ENCODE measurements around the gene CAST. TPM values are rescaled to one million over a fixed set of nuclear protein-coding genes. Genes with fewer than 3 reads are reported as not detected.
"Not testable (repeated sequence)": the region's sequence is repeated elsewhere in the genome, so short reads cannot be mapped to it uniquely, and the experiment has no call there.

CAST gene, protein sequence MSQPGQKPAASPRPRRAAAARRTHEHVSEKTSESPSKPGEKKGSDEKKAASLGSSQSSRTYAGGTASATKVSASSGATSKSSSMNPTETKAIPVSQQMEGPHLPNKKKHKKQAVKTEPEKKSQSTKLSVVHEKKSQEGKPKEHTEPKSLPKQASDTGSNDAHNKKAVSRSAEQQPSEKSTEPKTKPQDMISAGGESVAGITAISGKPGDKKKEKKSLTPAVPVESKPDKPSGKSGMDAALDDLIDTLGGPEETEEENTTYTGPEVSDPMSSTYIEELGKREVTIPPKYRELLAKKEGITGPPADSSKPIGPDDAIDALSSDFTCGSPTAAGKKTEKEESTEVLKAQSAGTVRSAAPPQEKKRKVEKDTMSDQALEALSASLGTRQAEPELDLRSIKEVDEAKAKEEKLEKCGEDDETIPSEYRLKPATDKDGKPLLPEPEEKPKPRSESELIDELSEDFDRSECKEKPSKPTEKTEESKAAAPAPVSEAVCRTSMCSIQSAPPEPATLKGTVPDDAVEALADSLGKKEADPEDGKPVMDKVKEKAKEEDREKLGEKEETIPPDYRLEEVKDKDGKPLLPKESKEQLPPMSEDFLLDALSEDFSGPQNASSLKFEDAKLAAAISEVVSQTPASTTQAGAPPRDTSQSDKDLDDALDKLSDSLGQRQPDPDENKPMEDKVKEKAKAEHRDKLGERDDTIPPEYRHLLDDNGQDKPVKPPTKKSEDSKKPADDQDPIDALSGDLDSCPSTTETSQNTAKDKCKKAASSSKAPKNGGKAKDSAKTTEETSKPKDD
- 161 TPM for polyA plus RNA-seq (2013, experiment 1 of 2; ENCODE audit: insufficient read length)
- polyA plus RNA-seq (2013, experiment 2 of 2; ENCODE audit: insufficient read length), result 174 TPM

DNA sequence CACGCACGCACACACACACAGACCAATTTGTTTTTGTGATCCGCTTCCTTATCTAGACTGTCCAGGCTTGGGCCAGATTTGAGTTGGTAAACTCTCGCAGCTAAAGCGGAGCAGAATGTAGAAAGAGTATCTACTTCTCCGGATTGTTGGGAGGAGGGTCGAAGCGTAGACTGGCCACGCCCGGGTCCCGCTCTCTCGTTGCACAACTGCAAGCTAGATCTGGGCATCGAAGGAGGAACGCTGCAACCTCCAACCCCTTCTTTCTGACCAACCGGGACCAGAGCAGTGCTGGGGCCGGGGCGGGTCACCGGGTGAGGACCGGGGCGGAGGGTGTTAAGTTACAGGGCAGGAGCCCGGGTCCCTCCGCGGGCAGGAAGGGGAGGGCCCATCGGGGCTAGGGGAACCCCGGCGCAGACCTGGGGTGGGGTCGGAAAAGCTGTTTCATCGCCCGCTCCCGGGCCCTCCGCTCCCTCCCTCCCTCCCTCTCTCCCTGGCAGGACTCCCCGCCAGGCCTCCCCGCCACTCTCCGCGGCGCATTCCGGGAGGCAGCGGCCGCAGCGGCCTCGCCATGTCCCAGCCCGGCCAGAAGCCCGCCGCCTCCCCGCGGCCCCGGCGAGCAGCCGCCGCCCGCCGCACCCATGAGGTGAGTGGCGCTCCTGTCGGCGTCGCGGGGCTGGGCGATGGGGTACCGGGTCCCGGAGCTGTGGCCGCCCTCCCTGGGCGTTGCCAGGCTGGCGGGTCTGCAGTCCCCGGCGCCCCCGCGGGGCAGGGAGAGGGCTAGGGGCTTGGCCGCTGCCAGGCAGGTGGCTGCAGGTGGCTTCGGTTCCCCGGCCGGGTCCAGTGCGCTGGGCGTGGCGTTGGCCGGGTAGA, at the start of gene CAST:
TSS of gene CAST (plus strand) at position 522 of the 870 bp plus-strand sequence. CDS start at position 569, 47 bp downstream.
- DNase-seq, result peak; percentile 92

DNA sequence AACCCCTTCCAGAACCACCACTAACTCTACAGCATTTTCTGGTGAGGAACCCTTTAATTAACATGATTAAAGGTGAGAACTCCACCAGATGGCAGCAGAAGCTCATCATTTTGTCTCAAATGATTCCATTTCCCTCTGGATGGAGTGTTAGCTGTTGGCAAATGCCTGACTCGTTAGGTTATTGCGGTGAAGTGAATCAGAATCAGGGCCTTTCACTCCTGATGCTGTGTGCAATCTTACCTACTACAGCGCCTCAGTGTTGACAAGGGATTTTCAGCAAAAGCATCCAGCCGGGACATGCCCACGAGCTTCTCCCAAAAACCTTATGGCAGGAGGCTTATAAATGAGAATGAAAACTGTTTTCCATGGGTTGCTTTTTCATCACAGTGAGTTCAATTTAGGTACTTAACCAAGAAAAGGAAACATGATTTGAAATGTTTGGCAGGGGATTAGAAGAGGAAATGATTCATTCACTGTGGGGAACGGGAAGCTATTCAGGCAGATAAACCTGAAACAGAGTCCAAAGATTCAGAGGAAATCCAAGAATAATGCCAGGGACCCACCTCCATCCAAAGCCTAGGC, 48.0 kb upstream of the CAST start:
- peak; percentile 92 for DNase-seq

DNA sequence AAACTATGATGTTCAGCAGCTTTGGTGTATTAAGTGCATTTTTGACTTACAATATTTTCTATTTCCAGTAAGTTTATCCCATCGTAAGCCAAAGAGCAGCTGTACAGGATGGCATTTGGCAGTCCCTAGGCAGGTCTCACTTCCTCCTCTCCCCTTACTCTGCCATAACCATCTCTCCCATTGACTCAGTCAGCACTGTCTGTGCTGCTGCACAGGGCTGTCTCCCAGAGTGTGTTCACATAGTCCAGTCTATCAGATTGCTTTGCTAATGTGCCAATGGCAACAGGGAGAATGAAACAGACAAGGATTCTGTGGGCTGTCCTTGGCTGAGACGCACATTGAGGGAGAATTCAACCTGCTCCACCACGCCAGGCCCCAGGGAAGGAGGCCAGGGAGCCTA, 47.0 kb upstream of the CAST start:
- DNase-seq, result no peak

DNA sequence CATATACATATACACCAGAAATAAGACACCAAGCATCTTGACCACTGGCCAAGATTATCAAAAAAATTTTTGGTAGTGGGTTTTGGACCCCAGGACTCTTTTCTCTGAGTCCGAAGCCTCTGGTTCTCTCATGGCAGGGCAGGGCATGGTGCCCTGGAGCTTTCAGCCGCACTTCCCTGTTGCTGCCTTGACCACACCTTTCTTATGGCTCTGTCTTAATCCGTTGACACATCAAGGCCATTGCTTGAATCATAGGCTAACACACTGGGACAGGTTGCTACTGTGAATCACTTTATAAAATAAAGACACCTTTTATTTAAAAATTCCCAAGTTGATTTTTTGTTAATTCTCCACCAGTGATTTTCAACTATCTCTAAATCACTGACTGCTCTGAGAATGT, 45.4 kb upstream of the CAST start:
- DNase-seq, result no peak

DNA sequence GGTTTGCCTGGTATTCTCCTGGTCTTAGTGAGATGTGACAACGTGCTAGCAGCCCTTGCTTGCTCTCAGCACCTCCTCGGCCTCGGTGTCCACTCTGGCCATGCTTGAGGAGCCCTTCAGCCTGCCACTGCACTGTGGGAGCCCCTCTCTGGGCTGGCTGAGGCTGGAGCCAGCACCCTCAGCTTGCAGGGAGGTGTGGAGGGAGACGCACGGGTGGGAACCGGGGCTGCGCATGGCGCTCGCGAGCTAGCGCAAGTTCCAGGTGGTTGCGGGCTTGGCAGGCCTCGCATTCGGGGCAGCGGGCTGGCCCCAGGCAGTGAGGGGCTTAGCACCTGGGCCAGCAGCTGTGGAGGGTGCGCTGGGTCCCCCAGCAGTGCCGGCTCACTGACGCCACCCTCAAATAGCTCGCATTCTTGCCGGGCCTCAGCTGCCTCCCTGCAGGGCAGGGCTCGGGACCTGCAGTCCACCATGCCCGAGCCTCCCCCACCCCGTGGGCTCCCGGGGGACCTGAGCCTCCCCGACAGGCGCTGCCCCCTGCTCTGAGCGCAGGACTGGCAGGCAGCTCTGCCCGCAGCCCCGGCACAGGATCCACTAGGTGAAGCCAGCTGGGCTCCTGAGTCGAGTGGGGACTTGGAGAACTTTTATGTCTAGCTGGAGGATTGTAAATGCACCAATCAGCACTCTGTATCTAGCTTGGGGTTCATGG, 43.7 kb upstream of the CAST start:
- not testable (repeated sequence) for DNase-seq

DNA sequence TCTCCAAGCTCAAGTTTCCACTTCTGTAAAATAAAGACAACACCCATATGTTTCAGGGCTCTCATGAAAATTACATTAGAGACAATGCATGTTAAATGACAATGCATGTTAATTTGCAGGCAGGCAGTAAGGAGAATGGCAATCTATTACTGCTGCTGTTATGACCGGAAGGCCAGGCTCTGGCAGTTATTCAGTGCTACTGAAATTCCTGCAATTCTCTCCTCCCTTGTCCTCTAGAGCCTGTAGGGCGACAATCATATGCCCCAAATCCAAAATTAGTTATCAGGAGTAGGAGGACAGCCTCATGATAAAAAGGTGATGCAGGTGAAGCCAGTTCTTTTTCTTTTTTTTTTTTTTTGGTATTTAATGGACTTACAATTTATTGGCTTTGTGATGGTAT, 42.2 kb upstream of the CAST start:
- DNase-seq, result no peak

DNA sequence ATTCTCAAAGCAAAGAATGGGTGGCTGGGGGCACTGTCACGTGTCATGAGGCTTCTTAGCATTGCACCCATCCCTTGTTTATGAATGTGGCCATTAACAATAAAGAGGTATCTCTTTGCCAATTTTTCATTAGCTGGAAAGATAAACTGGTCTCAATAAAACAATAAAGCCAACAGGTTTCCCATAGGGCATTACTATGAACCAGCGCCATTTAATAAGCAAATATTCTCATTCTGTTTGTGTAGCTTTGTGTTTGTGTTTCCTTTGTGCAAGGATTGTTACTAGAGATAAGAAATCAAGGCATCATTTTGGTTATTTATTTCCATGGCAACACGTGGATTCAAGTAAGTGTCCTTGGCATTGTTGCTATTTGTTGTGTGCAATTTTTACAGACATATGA, 37.6 kb upstream of the CAST start:
- DNase-seq, result no peak

DNA sequence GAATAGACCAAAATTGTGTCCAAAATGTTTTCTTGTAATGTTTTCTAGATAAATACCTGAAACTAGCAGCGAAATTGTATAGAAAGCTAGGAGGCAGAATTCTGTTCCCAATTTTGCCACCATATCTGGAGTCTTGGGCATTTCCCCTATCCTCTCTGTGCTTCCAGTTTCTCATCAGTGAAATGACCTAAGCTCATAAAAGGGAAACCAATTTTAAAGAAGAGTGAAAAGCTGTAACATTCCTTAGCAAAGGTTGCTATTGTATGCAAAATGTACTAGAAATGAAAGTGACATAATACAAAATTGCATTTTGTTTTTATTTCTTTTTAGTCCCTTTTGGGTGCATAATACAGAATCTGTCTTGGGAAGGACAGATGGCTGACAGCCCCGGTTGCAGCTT, 36.8 kb upstream of the CAST start:
- DNase-seq, result no peak

DNA sequence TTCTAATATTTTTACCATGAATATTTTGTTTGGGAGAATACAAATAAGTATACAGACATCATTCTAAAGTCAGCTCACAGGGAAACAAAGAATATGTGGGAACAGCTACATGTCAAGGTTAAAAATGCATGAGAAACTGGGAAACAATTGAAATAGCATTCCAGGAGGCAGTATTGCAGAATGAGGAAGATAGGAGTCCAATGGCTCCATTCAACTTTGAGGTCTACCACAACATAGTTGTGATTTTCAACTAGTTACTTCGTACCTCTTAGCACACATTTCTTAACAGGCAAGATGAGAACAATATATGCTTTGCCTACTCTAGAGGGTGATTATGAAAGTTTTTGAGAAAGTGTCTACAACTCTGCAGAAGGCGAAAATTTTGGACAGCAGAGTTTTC, 35.2 kb upstream of the CAST start:
- DNase-seq, result peak; percentile 95

DNA sequence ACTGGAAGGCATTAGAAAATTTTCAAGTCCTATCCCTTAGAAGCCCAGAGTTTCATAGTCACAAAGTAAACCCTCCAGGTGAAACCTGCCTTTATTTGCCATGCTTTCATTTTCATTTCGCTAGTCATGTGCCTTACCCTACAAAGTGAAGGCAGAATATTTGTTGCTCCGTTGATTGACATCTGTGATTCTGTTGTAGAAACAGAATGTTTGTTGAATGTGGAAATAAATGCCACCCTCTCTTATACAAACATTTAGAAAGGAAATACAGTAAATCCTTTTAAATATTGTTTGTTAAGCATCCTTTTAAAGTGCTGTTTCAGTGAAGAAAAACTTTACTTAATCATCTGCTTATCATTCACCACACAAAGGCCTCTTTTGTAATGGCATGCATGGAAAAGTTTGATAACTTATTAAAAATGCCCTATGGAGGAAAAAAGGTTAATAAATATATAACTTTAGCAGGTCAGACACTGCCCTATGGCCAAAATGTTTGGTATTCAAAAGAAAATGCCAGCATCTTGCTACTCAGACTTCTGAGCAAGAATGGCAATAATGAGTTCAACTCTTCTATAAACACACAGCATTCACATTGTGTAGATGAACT, 34.3 kb upstream of the CAST start:
- no peak for DNase-seq

DNA sequence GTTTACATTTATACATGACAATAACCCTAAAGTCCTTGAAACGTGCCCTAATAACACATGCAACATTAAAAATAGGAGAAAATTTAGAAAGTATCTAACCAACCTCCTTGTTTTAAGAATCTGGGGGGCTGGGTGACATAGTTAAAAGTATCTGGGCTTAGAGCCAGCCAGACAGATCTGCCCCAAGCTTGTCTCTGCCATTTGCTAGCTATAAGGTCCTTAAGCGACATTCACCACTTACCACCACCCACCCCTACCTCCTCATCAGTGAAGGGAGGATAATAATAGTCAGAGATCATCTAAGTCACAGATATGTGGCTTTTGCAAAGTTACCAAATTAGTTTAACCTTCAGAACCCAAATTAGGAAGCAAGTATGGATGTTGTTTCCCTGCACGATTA, 33.8 kb upstream of the CAST start:
- DNase-seq, result peak; percentile 17

DNA sequence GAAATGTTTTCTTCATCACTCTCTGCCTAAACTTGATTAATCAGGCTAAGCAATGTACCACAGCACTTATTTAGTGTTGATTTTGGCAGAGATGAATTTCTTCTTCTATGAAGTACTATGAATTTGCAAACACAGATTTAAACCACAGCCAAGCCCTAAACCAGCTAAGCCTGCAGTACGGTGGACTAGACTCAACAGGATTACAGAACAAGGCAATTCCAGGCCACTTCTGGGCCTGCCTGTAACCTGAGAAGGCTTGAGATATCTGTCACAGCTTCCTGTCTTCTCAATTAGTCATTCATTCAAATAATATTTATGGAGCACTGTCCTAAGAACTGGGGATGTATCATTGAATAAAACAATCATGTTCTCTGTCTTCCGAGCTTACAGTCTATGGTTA, 32.4 kb upstream of the CAST start:
- peak; percentile 97 for DNase-seq

DNA sequence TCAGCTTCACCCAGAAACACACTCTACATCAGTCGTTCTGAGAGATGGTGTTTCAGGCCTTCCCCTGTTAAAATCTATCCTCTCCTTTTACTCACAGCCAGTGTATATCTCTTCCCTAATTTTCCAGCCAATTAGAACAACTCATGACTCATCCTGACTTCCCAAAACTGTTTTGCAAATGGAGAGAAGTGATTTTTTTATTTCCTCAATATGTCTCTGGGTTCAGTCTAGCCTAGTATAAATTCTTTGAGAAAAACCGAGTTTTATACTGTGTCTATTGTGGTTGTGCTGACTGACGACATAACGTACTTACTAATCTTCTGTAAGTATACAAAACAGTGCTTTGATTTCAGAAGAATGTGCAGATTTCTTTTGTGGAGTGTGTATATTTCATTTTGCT, 28.4 kb upstream of the CAST start:
- no peak for DNase-seq

DNA sequence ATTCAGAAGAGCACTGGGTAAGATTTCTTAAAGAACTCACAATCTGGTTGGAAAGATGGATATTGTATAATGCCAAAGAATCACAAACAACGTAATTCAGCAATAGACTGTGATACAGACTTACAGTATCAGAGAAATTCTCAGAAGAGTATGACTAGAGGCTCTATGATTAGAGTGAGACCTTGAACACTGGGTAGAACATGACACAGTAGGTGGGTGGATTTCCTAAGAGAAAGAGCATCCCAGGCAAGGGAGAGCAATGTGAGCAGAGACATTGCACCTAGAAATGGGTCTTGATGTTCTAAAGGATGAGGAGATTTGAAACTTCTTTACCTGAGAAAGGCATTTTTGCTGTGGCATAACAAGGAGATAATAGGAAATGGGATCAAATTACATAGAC, 27.3 kb upstream of the CAST start:
- no peak for DNase-seq

DNA sequence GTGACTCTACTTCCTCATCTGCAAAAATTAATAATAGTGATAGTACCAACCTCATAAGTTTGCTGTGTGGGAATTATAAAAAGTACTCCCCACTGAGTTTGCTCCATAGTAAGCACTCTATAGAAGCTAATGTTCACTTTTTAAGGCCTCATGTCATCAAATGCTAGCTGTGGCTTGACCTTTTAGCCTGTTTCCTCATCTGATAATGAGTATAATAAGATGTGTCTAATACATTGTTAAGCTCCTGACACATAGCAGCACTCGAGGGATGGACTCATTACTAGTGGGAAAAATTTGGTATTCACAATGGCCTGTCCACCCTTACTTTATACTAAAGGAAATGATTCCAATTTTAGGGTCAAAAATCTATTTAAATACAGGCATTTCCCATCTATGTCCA, 26.1 kb upstream of the CAST start:
- DNase-seq, result no peak

DNA sequence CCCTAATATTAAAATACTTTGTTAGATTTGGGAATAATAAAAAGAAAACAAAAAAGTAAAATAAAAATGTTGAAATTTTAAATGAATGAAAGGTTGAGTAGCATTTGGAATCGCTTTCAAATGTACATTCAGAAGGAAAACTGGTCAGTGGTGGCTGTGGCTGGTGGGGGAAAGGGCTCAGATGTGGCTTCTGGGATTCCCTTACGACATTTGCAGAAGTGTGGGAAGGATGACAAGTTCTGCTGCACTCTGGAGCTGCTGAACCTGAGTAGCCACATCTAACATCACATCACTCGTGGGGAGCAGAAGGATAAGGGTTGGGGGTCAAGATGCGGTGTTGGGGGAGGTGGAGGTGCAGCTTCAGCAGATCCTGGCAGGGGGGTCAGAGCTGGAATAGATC, 25.6 kb upstream of the CAST start:
- DNase-seq, result no peak

DNA sequence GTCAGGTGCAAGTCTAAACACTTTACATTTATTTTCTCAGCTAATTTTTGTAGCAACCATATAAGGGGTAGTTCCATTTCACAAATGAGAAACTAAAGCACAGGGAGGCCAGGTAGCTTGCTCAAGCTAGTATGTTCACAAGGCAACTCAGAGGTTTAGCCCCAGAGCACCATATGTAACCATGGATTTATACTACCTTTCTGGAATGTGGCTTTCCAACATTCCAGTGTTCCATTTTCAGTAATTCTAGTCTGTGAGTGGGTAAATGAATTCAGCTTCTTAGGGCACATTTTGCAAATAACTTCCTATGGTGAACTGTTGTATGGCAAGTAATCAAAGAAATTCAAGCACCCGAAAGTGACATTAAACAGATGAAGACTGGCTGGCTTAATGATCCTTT, 25.0 kb upstream of the CAST start:
- DNase-seq, result no peak

DNA sequence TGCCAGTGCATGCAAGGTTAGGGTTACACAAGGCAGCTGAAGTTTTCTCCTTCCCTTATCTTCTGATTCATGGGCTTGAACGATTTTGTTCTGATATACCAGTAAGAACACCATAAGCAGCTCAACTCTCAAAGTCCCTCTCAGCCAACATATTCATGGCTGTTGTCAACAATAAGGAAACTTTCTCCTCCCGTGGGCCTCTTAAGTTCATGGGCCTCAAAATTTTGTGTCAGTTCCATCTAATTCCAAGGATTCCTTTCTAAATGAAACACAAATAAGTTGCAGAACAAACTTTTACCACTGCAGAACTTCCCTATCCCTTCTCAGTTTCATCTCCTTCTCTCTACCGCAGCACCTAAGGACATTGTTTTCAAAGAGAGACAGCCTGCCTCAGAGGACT, 23.6 kb upstream of the CAST start:
- no peak for DNase-seq

DNA sequence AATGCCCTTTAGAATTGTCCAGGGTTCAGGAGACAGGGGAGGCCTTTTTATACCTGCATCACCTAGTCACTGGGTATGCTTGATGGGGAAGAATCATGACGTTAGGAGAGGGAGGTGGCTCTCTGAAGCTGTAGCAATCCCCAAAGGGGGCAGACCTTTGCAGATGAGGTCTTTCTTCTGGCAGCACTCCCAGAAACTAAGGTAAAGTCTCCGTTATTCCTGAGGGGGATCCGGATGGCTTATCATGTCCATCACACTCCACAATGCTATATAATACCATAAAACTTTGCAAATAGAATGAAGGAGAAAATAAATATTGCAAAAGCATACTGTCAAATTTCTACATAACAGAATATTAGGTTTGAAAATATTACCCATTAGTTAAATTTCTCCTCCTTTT, 21.5 kb upstream of the CAST start:
- DNase-seq, result no peak

DNA sequence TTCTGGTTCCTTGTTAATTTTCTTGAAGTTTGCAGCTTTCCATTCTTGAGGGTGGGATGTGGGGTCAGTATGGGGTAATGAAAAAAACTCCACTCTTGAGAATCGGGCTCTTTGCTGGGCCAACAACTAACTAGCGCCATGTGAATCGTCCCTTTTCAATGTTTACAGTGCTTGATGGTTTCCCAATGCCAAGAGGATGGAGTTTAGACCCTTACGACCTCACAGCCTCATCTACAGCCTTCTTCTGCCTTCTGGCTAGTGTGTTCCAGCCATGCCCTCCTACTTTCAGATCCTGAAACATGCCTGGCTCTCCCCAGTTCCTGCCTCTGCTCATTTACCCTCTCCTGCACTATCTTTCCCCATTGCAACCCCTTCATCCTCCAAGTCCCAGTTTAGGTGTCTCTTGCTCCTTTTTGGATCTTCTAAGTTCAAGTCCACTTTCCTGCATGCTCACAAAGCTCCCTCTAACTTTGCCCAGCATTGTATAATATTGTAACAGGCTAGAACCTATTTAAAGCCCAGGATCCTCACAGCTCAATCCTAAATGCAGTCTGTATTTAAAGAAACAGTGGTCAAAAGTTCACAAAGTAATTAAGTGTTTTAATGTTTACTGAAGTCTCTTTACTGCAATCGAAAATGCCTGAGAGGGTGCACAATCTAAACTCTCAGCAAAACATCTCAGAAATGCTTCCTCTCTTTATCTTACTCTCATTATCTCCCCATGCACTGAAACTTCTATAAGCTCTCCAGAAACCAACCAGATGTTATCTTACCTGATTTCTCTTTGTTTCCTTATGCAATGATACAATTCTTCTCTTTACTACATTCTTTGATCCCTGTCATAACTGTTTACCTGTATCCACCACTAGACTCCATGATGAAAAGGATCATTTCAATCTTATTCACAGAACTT, 20.6 kb upstream of the CAST start:
- no peak for DNase-seq
